GM12878 (cell line): Measurements from ENCODE around the gene DNAH3. TPM values are rescaled to one million over a fixed set of nuclear protein-coding genes. Genes with fewer than 3 reads are reported as not detected.

Experiments
- ATAC-seq: fragments of 200-7000 bp; cut with Tn5 transposase; 3 replicates; pipeline ENCODE4 v1.9.1; 2020; ENCODE audit warnings: mild to moderate bottlenecking, moderate library complexity
- BruUV-seq: library from RNA; stranded (reverse); fragments of 400-500 nt; replicated peaks from 2 replicates; lab custom pipeline; 2021; lab: Mats Ljungman, UMichigan
- CTCF ChIA-PET: fragments of 300-600 bp; sonication (Branson Sonifier 250); formaldehyde crosslinking; extraction: SDS; loops from one replicate; lab custom pipeline; 2021; ENCODE audit warnings: inconsistent platforms; lab: Yijun Ruan, JAX
- POLR2A ChIA-PET: fragments of 350-600 bp; formaldehyde crosslinking; extraction: SDS; loops from one replicate; lab custom pipeline; 2021; ENCODE audit warnings: inconsistent platforms; lab: Charles Lee
- RAD21 ChIA-PET: fragments of 300-600 bp; sonication (Branson Sonifier 250); formaldehyde crosslinking; loops from one replicate; lab custom pipeline; 2023; ENCODE audit warnings: antibody characterized with exemption; ENCODE audit not compliant: unreplicated experiment; lab: Charles Lee
- SMC1A ChIA-PET: fragments of 300-600 bp; sonication (Branson Sonifier 250); formaldehyde crosslinking; loops from one replicate; lab custom pipeline; 2023; ENCODE audit not compliant: unreplicated experiment, uncharacterized antibody; lab: Charles Lee
- DNase-seq: peaks from one replicate; pipeline ENCODE4 v3.0.0-alpha.2; 2011; ENCODE audit warnings: low read depth, low spot score
- FAIRE-seq: peaks from 3 replicates; lab custom pipeline; 2011; peaks lifted over from hg19 to GRCh38; lab: Jason Lieb, UNC
- H2AFZ ChIP-seq: 2 replicates; pipeline ENCODE4 v1.6.0; 2011; ENCODE audit warnings: low read depth, low read length, control low read depth; ENCODE audit not compliant: control insufficient read depth
- H3K27ac ChIP-seq: 2 replicates; pipeline ENCODE4 v1.5.1; 2011; ENCODE audit warnings: control low read depth; ENCODE audit not compliant: control insufficient read depth, insufficient read depth
- H3K27me3 ChIP-seq, 2 experiments: replicated peaks in 1 of 2; 2 replicates each; pipeline versions ENCODE4 v1.6.0 to v1.6.1; 2011; ENCODE audit warnings: low read length in 1 of 2; ENCODE audit not compliant: control insufficient read depth in 2 of 2, insufficient read depth in 2 of 2
- H3K36me3 ChIP-seq, 2 experiments: 2 replicates each; pipeline ENCODE4 v1.5.1; 2011; ENCODE audit warnings: low read length in 1 of 2; ENCODE audit not compliant: control insufficient read depth in 2 of 2, insufficient read depth in 2 of 2
- H3K4me1 ChIP-seq: 2 replicates; pipeline ENCODE4 v1.6.1; 2011; ENCODE audit warnings: mild to moderate bottlenecking, low read length, moderate library complexity, mixed read lengths; ENCODE audit not compliant: control insufficient read depth, insufficient read depth
- H3K4me2 ChIP-seq: 2 replicates; pipeline ENCODE4 v1.6.0; 2011; ENCODE audit warnings: control low read depth; ENCODE audit not compliant: control insufficient read depth, insufficient read depth
- H3K4me3 ChIP-seq: fragments of 200-600 bp; sonication (generic); 2 replicates; pipeline ENCODE4 v1.5.1; 2016
- H3K79me2 ChIP-seq: 2 replicates; pipeline ENCODE4 v1.6.0; 2011; ENCODE audit warnings: low read length; ENCODE audit not compliant: control insufficient read depth, insufficient read depth
- H3K9ac ChIP-seq: 2 replicates; pipeline ENCODE4 v1.8.0; 2011; ENCODE audit warnings: low read length, control low read depth, mixed read lengths; ENCODE audit not compliant: control insufficient read depth, insufficient read depth
- H3K9me3 ChIP-seq: replicated peaks from 3 replicates; pipeline ENCODE4 v1.5.1; 2011; ENCODE audit warnings: mild to moderate bottlenecking, low read length; ENCODE audit not compliant: control insufficient read depth, insufficient read depth
- H4K20me1 ChIP-seq: 2 replicates; pipeline ENCODE4 v1.6.0; 2011; ENCODE audit not compliant: control insufficient read depth, insufficient read depth
- EGR1 ChIP-seq, 2 experiments: IDR thresholded peaks; 1 replicate in 1 of 2; 2 replicates in 1 of 2; pipeline ENCODE4 v1.6.1; 2011 to 2012; ENCODE audit warnings: low read depth in 2 of 2, low read length in 2 of 2, borderline replicate concordance in 1 of 2, mild to moderate bottlenecking in 1 of 2, moderate library complexity in 1 of 2
- KLF5 ChIP-seq: fragments of 450-650 bp; IDR thresholded peaks from 2 replicates; pipeline ENCODE4 v1.6.1; 2014; ENCODE audit warnings: mild to moderate bottlenecking; ENCODE audit not compliant: partially characterized antibody
- MTA2 ChIP-seq: fragments of 450-650 bp; IDR thresholded peaks from 2 replicates; pipeline ENCODE4 v1.6.1; 2016; ENCODE audit warnings: low read depth, mild to moderate bottlenecking, moderate library complexity
- POLR2AphosphoS5 ChIP-seq: IDR thresholded peaks from 2 replicates; pipeline ENCODE4 v1.6.1; 2011; ENCODE audit warnings: mild to moderate bottlenecking, low read length, inconsistent platforms
- SIN3A ChIP-seq: IDR thresholded peaks from 2 replicates; pipeline ENCODE4 v1.6.1; 2012; ENCODE audit warnings: low read depth, low read length, improper control_type of control experiment
- SIX5 ChIP-seq: IDR thresholded peaks from 2 replicates; pipeline ENCODE4 v1.6.1; 2011; ENCODE audit warnings: mild to moderate bottlenecking, low read depth, low read length, moderate library complexity; ENCODE audit not compliant: severe bottlenecking
- SREBF2 ChIP-seq: IDR thresholded peaks from 2 replicates; pipeline ENCODE4 v1.6.1; 2012; ENCODE audit warnings: mild to moderate bottlenecking, low read length
- TARDBP ChIP-seq: IDR thresholded peaks from 2 replicates; pipeline ENCODE4 v1.6.1; 2016; ENCODE audit warnings: borderline replicate concordance
- WGBS: methylation state at CpG from one replicate; pipeline ENCODE4 v1.1.6; 2016; ENCODE audit warnings: low lambda C conversion rate; ENCODE audit not compliant: insufficient replicate concordance, insufficient coverage; ENCODE audit errors: missing lambda C conversion rate; 5-methylcytosine and 5-hydroxymethylcytosine counted together
- in situ Hi-C: fragments of 300-500 bp; cut with MboI; formaldehyde crosslinking; loops from 9 replicates; pipeline ENCODE4 v1.14.3; 2018; ENCODE audit warnings: mixed read lengths
- intact Hi-C: fragments of 100-400 bp; cut with micrococcal nuclease; formaldehyde crosslinking; loops from one replicate; pipeline ENCODE4 v1.14.2; 2022; ENCODE audit not compliant: unreplicated experiment
- polyA plus RNA-seq, 11 experiments: library from polyadenylated mRNA; depleted of rRNA in 4 of 11; unstranded in 6 of 11; stranded (reverse) in 5 of 11; fragments of >200 nt; fragmentation: Nextera tagmentation in 4 of 11; fragmentation: Illumina TruSeq in 1 of 11; extraction: Ambion mirVana in 4 of 11; extraction: Trizol in 1 of 11; gene quantifications; 1 replicate in 1 of 11; 2 replicates in 10 of 11; pipeline versions ENCODE4 v1.2.1 to v1.2.3, GENCODE V29; 2011 to 2016; ENCODE audit warnings: inconsistent platforms in 2 of 11, missing spikeins in 2 of 11, low read depth in 1 of 11
- total RNA-seq, 4 experiments: library from RNA; depleted of rRNA in 3 of 4; stranded (reverse); fragments of >200 nt in 3 of 4; fragmentation: Illumina TruSeq in 1 of 4; extraction: Trizol in 1 of 4; gene quantifications; 2 replicates each; pipeline versions ENCODE4 v1.2.1 to v1.2.3, GENCODE V29; 2013 to 2021

Gene DNAH3
- total and polyA plus RNA-seq, 10 of the 15 experiments (the other 5 are each of a cell fraction or from before 2014, with no cell fraction given) = under 0.01 to 0.04 (median 0.04) TPM; not detected in 5

- FAIRE-seq = no peak
- Histone ChIP-seq H3K4me2 (no peak overlapping the region), H4K20me1 (no peaks in the 10 kb centered on the region), H2AFZ (no peak overlapping the region), H3K4me3 (no peak overlapping the region), H3K79me2 (no peaks in the 10 kb centered on the region), H3K27me3 (no peaks in the 10 kb centered on the region), H3K9me3 (no peaks in the 10 kb centered on the region), H3K9ac (no peak overlapping the region), H3K27ac (no peak overlapping the region), H3K36me3 (no peaks in the 10 kb centered on the region), H3K4me1 (0 out of 2 replicates have a peak, but pooled peaks cover 3% of the 10 kb centered on the region)
- CTCF ChIA-PET = interaction anchor here (1.2 kb wide), 1 partner anchor 87 kb away, joined by 5 read pairs; no protein-coding TSS in a partner anchor
- POLR2A ChIA-PET = interaction anchor here (0.6 to 0.7 kb wide), 2 partner anchors 95 to 133 kb away, joined by 3 to 4 read pairs; no protein-coding TSS in a partner anchor
- WGBS = 79% methylated on average over 6 of the region's 6 CpGs
- no peak for ATAC-seq
- DNase-seq = no peak
- in situ Hi-C loops = no loop called here
- BruUV-seq = no TSS peak
- no peak for TF ChIP-seq KLF5
- no peak for TF ChIP-seq SREBF2
- TF ChIP-seq SIX5 = no peak
- SMC1A ChIA-PET = no interaction called here
- RAD21 ChIA-PET = interaction anchor here (1.1 kb wide), 1 partner anchor 59 kb away, joined by 3 read pairs; no protein-coding TSS in a partner anchor
- intact Hi-C loops = no loop called here
Observed at GRCh38 chr16:20937736-20938135, 212.9 kb downstream of the DNAH3 start.

- no peaks in the 10 kb centered on the region for H3K9me3 ChIP-seq
- intact Hi-C loops = no loop called here
- ChIA-PET POLR2A (no interaction called here), SMC1A (interaction anchor here (0.6 to 2.7 kb wide), 5 partner anchors 8 to 85 kb away, joined by 3 to 9 read pairs (median 4); no protein-coding TSS in a partner anchor), CTCF (interaction anchor here (0.7 to 1.1 kb wide), 2 partner anchors 9 to 22 kb away, joined by 3 to 5 read pairs; no protein-coding TSS in a partner anchor), RAD21 (interaction anchor here (0.6 kb wide), 1 partner anchor 33 kb away, joined by 5 read pairs; the partner anchor contains the start of genes DCUN1D3 and LYRM1)
- no peaks in the 10 kb centered on the region for H3K36me3 ChIP-seq
- H3K9ac ChIP-seq = no peak overlapping the region
- H3K79me2 ChIP-seq = no peaks in the 10 kb centered on the region
- FAIRE-seq (no peak), DNase-seq (no peak), ATAC-seq (no peak)
- no peaks in the 10 kb centered on the region for H3K27me3 ChIP-seq
- H3K4me2 ChIP-seq = no peak overlapping the region
- no peak overlapping the region for H2AFZ ChIP-seq
- H3K27ac ChIP-seq = no peak overlapping the region
- H4K20me1 ChIP-seq = no peaks in the 10 kb centered on the region
- no peaks in the 10 kb centered on the region for H3K4me1 ChIP-seq
- TF ChIP-seq POLR2AphosphoS5 = no peak
- no peak for TF ChIP-seq TARDBP
- TF ChIP-seq SIN3A = no peak
- no peak for TF ChIP-seq EGR1 (IDR thresholded peaks at IDR 0.05; ENCODE audit: borderline replicate concordance in 1 of 2, low read depth in 2 of 2, low read length in 2 of 2)
- no peak for TF ChIP-seq MTA2
- in situ Hi-C loops = no loop called here
- no peak overlapping the region for H3K4me3 ChIP-seq
- no TSS peak for BruUV-seq
Observed at GRCh38 chr16:20933589-20933988, 217.1 kb downstream of the DNAH3 start.
